K562 (cell line): ENCODE data around the gene ZC3H7B. TPM values are rescaled to one million over a fixed set of nuclear protein-coding genes. Genes with fewer than 3 reads are reported as not detected.
A peak's percentile ranks its signal among the peaks of the same experiment; 100 is the strongest.

ENCODE experiments used
- ATAC-seq: fragments of 200-7000 bp; cut with Tn5 transposase; 3 replicates; pipeline ENCODE4 v1.9.1; 2020; ENCODE audit warnings: moderate library complexity
- BruUV-seq: library from RNA; stranded (reverse); fragments of 400-500 nt; replicated peaks from 2 replicates; lab custom pipeline; 2021; lab: Mats Ljungman, UMichigan
- CTCF ChIA-PET: fragments of 300-600 bp; formaldehyde crosslinking; extraction: SDS; loops from one replicate; lab custom pipeline; 2021; ENCODE audit warnings: low intra/inter-chr PET ratio; lab: Yijun Ruan, JAX
- POLR2A ChIA-PET: fragments of 300-600, 350-650 bp; sonication (Branson Sonifier 250); formaldehyde crosslinking; extraction: SDS; loops from one replicate; lab custom pipeline; 2021; ENCODE audit warnings: antibody characterized with exemption, inconsistent platforms; lab: Yijun Ruan, JAX
- DNase-seq, 4 experiments: peaks; one replicate each; pipeline versions ENCODE4 v3.0.0 to v3.0.0-alpha.2; 2011 to 2018; ENCODE audit warnings: low spot score in 3 of 4, mixed read lengths in 3 of 4; ENCODE audit errors: extremely low read depth in 1 of 4
- FAIRE-seq: peaks from 2 replicates; lab custom pipeline; 2011; peaks lifted over from hg19 to GRCh38; lab: Jason Lieb, UNC
- H2AFZ ChIP-seq: 2 replicates; pipeline ENCODE4 v1.6.0; 2011; ENCODE audit warnings: low read depth, low read length, control low read depth, inconsistent platforms
- H3K27ac ChIP-seq: fragments of 200-600 bp; 3 replicates; pipeline ENCODE4 v1.8.0; 2011; ENCODE audit warnings: low read depth, mild to moderate bottlenecking, control low read depth, inconsistent platforms, low read length, moderate library complexity, mixed read lengths; ENCODE audit errors: extremely low read depth
- H3K27me3 ChIP-seq, 2 experiments: fragments of 300-600 bp in 1 of 2; 2 replicates in 1 of 2; 3 replicates in 1 of 2; pipeline versions ENCODE4 v1.6.0 to v1.8.0; 2011; ENCODE audit warnings: inconsistent platforms in 2 of 2, low read length in 2 of 2, mild to moderate bottlenecking in 1 of 2, mixed read lengths in 1 of 2, moderate library complexity in 1 of 2; ENCODE audit not compliant: control insufficient read depth in 2 of 2, insufficient read depth in 2 of 2
- H3K36me3 ChIP-seq: fragments of 300-600 bp; 3 replicates; pipeline ENCODE4 v1.8.0; 2011; ENCODE audit warnings: mild to moderate bottlenecking, low read length, inconsistent platforms; ENCODE audit not compliant: control insufficient read depth, insufficient read depth
- H3K4me1 ChIP-seq, 2 experiments: fragments of 200-600 bp in 1 of 2; replicated peaks in 1 of 2; 2 replicates in 1 of 2; 3 replicates in 1 of 2; pipeline versions ENCODE4 v1.5.1 to v1.8.0; 2011; ENCODE audit warnings: inconsistent platforms in 2 of 2, low read length in 2 of 2, mild to moderate bottlenecking in 1 of 2, mixed read lengths in 1 of 2, moderate library complexity in 1 of 2; ENCODE audit not compliant: control insufficient read depth in 2 of 2, insufficient read depth in 2 of 2
- H3K4me2 ChIP-seq: 2 replicates; pipeline ENCODE4 v1.6.1; 2011; ENCODE audit warnings: low read length, control low read depth, inconsistent platforms, mixed read lengths; ENCODE audit not compliant: insufficient read depth
- H3K4me3 ChIP-seq: fragments of 200-600 bp; sonication (generic), shearing (Covaris generic); 2 replicates; pipeline ENCODE4 v1.5.1; 2016; ENCODE audit warnings: control low read depth, inconsistent platforms
- H3K79me2 ChIP-seq: fragments of 200-600 bp; 3 replicates; pipeline ENCODE4 v1.8.0; 2011; ENCODE audit warnings: low read length, inconsistent platforms; ENCODE audit not compliant: control insufficient read depth, insufficient read depth
- H3K9ac ChIP-seq, 2 experiments: 2 replicates each; pipeline versions ENCODE4 v1.6.0 to v1.6.1; 2011; ENCODE audit warnings: low read depth in 2 of 2, low read length in 2 of 2, control low read depth in 1 of 2, inconsistent platforms in 1 of 2, mild to moderate bottlenecking in 1 of 2, mixed read lengths in 1 of 2; ENCODE audit not compliant: insufficient read depth in 1 of 2
- H3K9me1 ChIP-seq: one replicate; pipeline ENCODE4 v1.6.0; 2011; ENCODE audit warnings: inconsistent platforms, mild to moderate bottlenecking, low read length, moderate library complexity; ENCODE audit not compliant: control insufficient read depth, insufficient read depth
- H3K9me3 ChIP-seq: replicated peaks from 2 replicates; pipeline ENCODE4 v1.5.1; 2011; ENCODE audit warnings: low read depth, low read length, inconsistent platforms; ENCODE audit not compliant: control insufficient read depth, insufficient read depth
- H4K20me1 ChIP-seq: replicated peaks from 2 replicates; pipeline ENCODE4 v1.6.1; 2011; ENCODE audit warnings: low read length, inconsistent platforms, mixed read lengths; ENCODE audit not compliant: control insufficient read depth, insufficient read depth
- ELF1 ChIP-seq: fragments of 200-800 bp; sonication (Bioruptor generic); IDR thresholded peaks from 2 replicates; pipeline ENCODE4 v1.6.1; 2016; ENCODE audit warnings: missing genetic modification characterization, missing compliant biosample characterization
- POLR2G ChIP-seq: fragments of 200-400 bp; formaldehyde crosslinking; IDR thresholded peaks from 2 replicates; pipeline ENCODE4 v1.6.1; 2017; ENCODE audit warnings: low read depth, mild to moderate bottlenecking, antibody characterized with exemption, low read length, moderate library complexity
- RFX7 ChIP-seq: fragments of 250-450 bp; sonication (Bioruptor Pico); IDR thresholded peaks from 2 replicates; pipeline ENCODE4 v1.5.1; 2021; ENCODE audit warnings: mild to moderate bottlenecking
- ZNF253 ChIP-seq: fragments of 250-450 bp; sonication (Bioruptor Pico); conservative IDR thresholded peaks from 2 replicates; pipeline ENCODE4 v1.6.1; 2021; ENCODE audit warnings: mild to moderate bottlenecking
- WGBS: fragments of 100-300 bp; shearing (Covaris generic); methylation state at CpG from one replicate; pipeline ENCODE4 v1.1.6; 2016; ENCODE audit warnings: low coverage, mixed read lengths; ENCODE audit not compliant: insufficient coverage; ENCODE audit errors: missing lambda C conversion rate; 5-methylcytosine and 5-hydroxymethylcytosine counted together
- in situ Hi-C: fragments of 300-500 bp; cut with MboI; formaldehyde crosslinking; loops from 4 replicates; pipeline ENCODE4 v1.15.0; 2018; ENCODE audit warnings: inconsistent platforms, mixed read lengths
- intact Hi-C: fragments of 100-400 bp; cut with micrococcal nuclease; formaldehyde crosslinking; loops from 2 replicates; pipeline ENCODE4 v1.14.2; 2022
- polyA plus RNA-seq, 8 experiments: library from polyadenylated mRNA; depleted of rRNA in 4 of 8; stranded (reverse) in 5 of 8; unstranded in 3 of 8; fragments of >200 nt; fragmentation: Nextera tagmentation in 2 of 8; fragmentation: Illumina TruSeq in 1 of 8; extraction: Ambion mirVana in 2 of 8; extraction: Trizol in 1 of 8; gene quantifications; 2 replicates each; pipeline versions ENCODE4 v1.2.1 to v1.2.3, GENCODE V29; 2011 to 2014; ENCODE audit warnings: inconsistent platforms in 1 of 8, missing spikeins in 1 of 8
- total RNA-seq, 7 experiments: library from RNA; depleted of rRNA in 6 of 7; stranded (reverse); fragments of >200 nt in 6 of 7; fragmentation: Illumina TruSeq in 2 of 7; extraction: Trizol in 2 of 7; gene quantifications; 2 replicates each; pipeline versions ENCODE4 v1.2.1 to v1.2.3, GENCODE V29; 2011 to 2021; ENCODE audit warnings: low replicate concordance in 1 of 7
- TF ChIP-seq, protein P1 (sequence below): sonication (generic); formaldehyde crosslinking; IDR thresholded peaks from 2 replicates; pipeline ENCODE4 v1.8.1; 2023; ENCODE audit warnings: mild to moderate bottlenecking, missing genetic modification reagents

ZC3H7B gene
- total and polyA plus RNA-seq, 9 of the 15 experiments (the other 6 are each of a cell fraction or from before 2014, with no cell fraction given): 0.07 to 49.8 (median 26.8) TPM

DNA sequence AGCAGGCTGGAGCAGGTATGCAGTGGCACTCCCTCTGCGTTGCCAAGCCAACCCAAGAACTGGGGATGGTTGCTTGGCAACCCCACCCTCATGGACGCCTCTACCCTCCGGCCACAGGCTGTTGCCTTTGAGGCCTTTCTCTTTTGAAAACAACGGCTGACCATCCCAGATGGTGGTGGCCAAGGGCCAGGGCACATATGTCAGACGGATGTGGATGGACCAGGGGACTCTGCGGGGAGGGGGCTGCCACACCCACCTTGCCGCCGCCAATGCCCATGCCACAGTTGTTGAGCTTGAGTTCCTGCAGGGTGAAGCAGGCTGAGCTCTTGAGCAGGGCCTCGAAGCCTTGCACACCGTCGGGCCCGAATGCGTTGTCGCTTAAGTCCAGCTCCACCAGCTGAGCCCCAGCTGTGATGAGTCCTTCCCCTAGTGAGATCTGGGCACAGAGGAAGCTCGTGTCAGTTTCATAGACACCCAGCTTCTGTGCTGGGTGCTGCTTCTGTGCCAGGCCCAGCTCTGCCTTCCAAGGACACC, 36.9 kb upstream of the ZC3H7B start:
- in situ Hi-C loops (no loop called here), intact Hi-C loops (no loop called here)
- no peak overlapping the region for H2AFZ ChIP-seq
- ATAC-seq (no peak), DNase-seq (no peak), FAIRE-seq (no peak)
- H3K9me1 ChIP-seq: no peaks in the 10 kb centered on the region
- TF ChIP-seq POLR2G (0 out of 2 replicates have a peak, but pooled peaks have one; percentile 22), ZNF253 (no peak)
- TF ChIP-seq, all 486 proteins: peak for 1
- H3K27me3 ChIP-seq: no peaks in the 10 kb centered on the region
- no peak overlapping the region for H3K9ac ChIP-seq
- H3K4me1 ChIP-seq: no peaks in the 10 kb centered on the region; a peak in 1 of 5 replicates
- CTCF ChIA-PET: no interaction called here
- no peaks in the 10 kb centered on the region for H3K9me3 ChIP-seq
- no peak overlapping the region for H3K4me3 ChIP-seq
- H4K20me1 ChIP-seq: no peaks in the 10 kb centered on the region
- BruUV-seq: no TSS peak
- POLR2A ChIA-PET: interaction anchor here (0.5 to 1.3 kb wide), 5 partner anchors 8 to 322 kb away, joined by 3 to 5 read pairs (median 3); no protein-coding TSS in a partner anchor
- WGBS: 100% methylated on average over 11 of the region's 15 CpGs
- no peaks in the 10 kb centered on the region for H3K79me2 ChIP-seq
- no peak overlapping the region for H3K4me2 ChIP-seq
- no peak overlapping the region for H3K27ac ChIP-seq
- H3K36me3 ChIP-seq: peaks cover 87% of the 10 kb centered on the region; the same call in 2 of the 3 replicates

DNA sequence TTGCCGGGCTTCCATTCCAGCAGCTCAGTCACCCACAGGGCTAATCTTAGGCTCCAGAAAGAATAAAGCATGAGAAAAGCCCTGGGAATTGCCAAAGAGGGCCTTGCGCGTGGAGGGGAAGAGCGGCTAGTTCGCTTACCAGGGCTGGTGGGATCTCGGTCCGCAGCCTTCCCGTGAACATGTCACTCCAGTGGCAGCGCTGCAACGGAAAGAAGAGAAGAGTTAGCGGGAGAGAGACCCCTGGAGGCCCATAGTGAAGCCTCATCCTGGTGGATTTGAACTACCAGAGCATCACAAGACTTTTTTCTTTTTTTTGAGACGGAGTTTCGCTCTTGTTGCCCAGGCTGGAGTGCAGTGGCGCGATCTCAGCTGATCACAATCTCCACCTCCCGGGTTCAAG, 33.4 kb upstream of the ZC3H7B start:
- TF ChIP-seq RFX7 (CRISPR knock-in tag) (no peak), ELF1 (tag) (no peak)
- TF ChIP-seq, protein P1, sequence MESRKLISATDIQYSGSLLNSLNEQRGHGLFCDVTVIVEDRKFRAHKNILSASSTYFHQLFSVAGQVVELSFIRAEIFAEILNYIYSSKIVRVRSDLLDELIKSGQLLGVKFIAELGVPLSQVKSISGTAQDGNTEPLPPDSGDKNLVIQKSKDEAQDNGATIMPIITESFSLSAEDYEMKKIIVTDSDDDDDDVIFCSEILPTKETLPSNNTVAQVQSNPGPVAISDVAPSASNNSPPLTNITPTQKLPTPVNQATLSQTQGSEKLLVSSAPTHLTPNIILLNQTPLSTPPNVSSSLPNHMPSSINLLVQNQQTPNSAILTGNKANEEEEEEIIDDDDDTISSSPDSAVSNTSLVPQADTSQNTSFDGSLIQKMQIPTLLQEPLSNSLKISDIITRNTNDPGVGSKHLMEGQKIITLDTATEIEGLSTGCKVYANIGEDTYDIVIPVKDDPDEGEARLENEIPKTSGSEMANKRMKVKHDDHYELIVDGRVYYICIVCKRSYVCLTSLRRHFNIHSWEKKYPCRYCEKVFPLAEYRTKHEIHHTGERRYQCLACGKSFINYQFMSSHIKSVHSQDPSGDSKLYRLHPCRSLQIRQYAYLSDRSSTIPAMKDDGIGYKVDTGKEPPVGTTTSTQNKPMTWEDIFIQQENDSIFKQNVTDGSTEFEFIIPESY: peak; percentile 70
- TF ChIP-seq, all 486 proteins: peak for 1
- Histone ChIP-seq H3K9me1 (no peaks in the 10 kb centered on the region), H4K20me1 (no peaks in the 10 kb centered on the region), H3K27ac (no peak overlapping the region), H3K4me3 (no peak overlapping the region), H3K27me3 (no peaks in the 10 kb centered on the region), H3K4me1 (no peaks in the 10 kb centered on the region; a peak in 1 of 5 replicates), H3K9me3 (no peaks in the 10 kb centered on the region), H3K4me2 (no peak overlapping the region), H2AFZ (no peak overlapping the region), H3K9ac (no peak overlapping the region; a peak in 1 of 4 replicates), H3K79me2 (0 out of 3 replicates have a peak, but pooled peaks cover 2% of the 10 kb centered on the region), H3K36me3 (peaks cover 74% of the 10 kb centered on the region; the same call in 2 of the 3 replicates)
- no peak for FAIRE-seq
- CTCF ChIA-PET: no interaction called here
- intact Hi-C loops: no loop called here
- in situ Hi-C loops: no loop called here
- no peak for DNase-seq
- BruUV-seq: no TSS peak
- WGBS: 88% methylated on average over 8 of the region's 16 CpGs
- ATAC-seq: no peak
- POLR2A ChIA-PET: no interaction called here
